Stomach (tissue), 4 donors: ENCODE data around the gene ZNF823.

Source experiments
- CTCF ChIP-seq, 7 experiments: fragments of 450-650 bp in 4 of 7; fragments of 200-600 bp in 3 of 7; sonication (generic) in 3 of 7; IDR thresholded peaks; one replicate each; pipeline ENCODE4 v1.5.1; 2016 to 2019; ENCODE audit warnings: antibody characterized with exemption in 7 of 7, control low read depth in 2 of 7, mild to moderate bottlenecking in 1 of 7
- EP300 ChIP-seq: sonication (generic); formaldehyde crosslinking; IDR thresholded peaks from one replicate; pipeline ENCODE4 v1.6.1; 2017; ENCODE audit warnings: antibody characterized with exemption

GRCh38 chr19:11722414-11722813, 16.3 kb downstream of the ZNF823 start:
- TF ChIP-seq CTCF (IDR thresholded peaks at IDR 0.05): no peak
- TF ChIP-seq EP300: no peak
